Measurements from ENCODE around the gene C5orf58. TPM values are rescaled to one million over a fixed set of nuclear protein-coding genes. Genes with fewer than 3 reads are reported as not detected.

The C5orf58 gene
- total RNA-seq, 2 donors from 2014 or later = not detected

DNA sequence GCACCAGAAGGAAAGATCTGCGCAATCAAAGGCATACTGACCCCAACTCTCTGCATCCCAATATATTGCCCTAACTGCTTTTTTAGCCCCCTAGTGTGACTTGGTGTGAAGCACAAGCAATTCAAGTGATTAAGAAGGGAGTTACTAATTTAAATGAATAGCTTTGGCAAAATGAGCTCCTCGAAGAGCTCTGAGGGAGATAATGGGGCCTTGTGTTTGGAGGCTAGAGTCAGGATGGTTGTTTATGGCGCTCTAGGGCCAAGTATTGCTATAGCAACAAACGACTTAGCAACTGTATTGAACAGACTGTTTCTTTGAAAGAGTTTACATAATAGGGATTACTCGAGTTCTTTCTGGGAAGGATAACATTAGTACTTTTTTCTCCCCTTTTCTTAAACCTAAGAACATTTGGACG, 11.5 kb upstream of the C5orf58 start:
- Histone ChIP-seq H3K4me1 (no peaks in the 10 kb centered on the region), H3K27ac (no peak overlapping the region), H3K27me3 (no peaks in the 10 kb centered on the region), H3K9me3 (no peaks in the 10 kb centered on the region), H3K36me3 (replicated peaks in 1 of 2; ENCODE audit: insufficient read depth in 1 of 2, low read depth in 2 of 2) (no peaks in the 10 kb centered on the region), H3K4me3 (no peak overlapping the region)
- no peak for TF ChIP-seq POLR2A (IDR thresholded peaks at IDR 0.05)
- TF ChIP-seq, protein P1, sequence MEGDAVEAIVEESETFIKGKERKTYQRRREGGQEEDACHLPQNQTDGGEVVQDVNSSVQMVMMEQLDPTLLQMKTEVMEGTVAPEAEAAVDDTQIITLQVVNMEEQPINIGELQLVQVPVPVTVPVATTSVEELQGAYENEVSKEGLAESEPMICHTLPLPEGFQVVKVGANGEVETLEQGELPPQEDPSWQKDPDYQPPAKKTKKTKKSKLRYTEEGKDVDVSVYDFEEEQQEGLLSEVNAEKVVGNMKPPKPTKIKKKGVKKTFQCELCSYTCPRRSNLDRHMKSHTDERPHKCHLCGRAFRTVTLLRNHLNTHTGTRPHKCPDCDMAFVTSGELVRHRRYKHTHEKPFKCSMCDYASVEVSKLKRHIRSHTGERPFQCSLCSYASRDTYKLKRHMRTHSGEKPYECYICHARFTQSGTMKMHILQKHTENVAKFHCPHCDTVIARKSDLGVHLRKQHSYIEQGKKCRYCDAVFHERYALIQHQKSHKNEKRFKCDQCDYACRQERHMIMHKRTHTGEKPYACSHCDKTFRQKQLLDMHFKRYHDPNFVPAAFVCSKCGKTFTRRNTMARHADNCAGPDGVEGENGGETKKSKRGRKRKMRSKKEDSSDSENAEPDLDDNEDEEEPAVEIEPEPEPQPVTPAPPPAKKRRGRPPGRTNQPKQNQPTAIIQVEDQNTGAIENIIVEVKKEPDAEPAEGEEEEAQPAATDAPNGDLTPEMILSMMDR (IDR thresholded peaks at IDR 0.05) = no peak
- DNase-seq (no peak), ATAC-seq (no peak)
- intact Hi-C loops (cut with DNase I) = loop anchor here (10.0 kb wide), 1 partner anchor 193 kb away; no protein-coding TSS in a partner anchor
- 46 to 53% methylated on average over 6 of the region's 6 CpGs for WGBS, 2 donors

DNA sequence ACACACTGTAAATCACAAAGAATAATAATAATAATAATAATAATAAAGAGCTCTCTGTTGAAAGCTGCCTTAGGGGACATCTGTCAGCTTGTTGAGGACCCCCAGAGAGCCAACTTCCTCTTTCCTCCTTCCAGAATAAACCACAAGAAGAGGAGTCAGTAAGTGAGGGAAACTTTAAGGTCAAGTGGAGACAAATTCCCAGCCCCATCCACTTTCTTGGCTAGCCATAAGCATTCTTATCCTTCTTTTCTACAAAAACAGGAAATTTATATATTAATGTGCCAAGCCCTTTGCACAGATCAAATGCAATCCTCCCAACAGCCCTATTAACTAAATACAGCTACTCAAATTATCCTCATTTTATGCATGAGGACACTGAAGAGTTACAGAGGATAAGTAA, 9.4 kb upstream of the C5orf58 start:
- ATAC-seq = no peak
- H3K4me3 ChIP-seq = no peak overlapping the region
- H3K36me3 ChIP-seq (replicated peaks in 1 of 2; ENCODE audit: insufficient read depth in 1 of 2, low read depth in 2 of 2) = no peaks in the 10 kb centered on the region
- H3K27me3 ChIP-seq = no peaks in the 10 kb centered on the region
- H3K4me1 ChIP-seq = no peaks in the 10 kb centered on the region
- no peaks in the 10 kb centered on the region for H3K9me3 ChIP-seq
- TF ChIP-seq, protein P1 (IDR thresholded peaks at IDR 0.05) = no peak
- no peak for TF ChIP-seq POLR2A (IDR thresholded peaks at IDR 0.05)
- intact Hi-C loops (cut with DNase I) = loop anchor here (10.0 kb wide), 1 partner anchor 191 kb away; no protein-coding TSS in a partner anchor
- no peak for DNase-seq
- no peak overlapping the region for H3K27ac ChIP-seq

DNA sequence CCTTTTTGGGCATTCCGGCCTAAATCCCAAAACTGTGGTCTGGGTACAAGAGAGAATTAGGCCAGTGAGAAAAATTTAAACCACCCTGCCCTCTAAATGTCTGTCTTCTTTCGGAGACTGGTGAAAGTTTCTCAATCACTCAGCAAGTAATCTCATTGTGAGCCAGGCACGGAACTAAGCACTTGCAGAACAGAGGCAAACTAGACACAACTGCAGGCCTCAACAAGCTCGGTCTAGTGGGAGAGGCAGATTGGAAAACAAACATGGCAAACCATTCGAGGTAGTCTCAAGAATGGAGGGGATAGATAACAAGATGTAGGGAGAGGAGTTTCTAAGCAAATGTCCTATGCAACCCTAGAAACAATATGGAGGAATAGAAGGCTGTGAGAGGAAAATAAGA, 8.9 kb upstream of the C5orf58 start:
- DNase-seq (no peak), ATAC-seq (no peak)
- intact Hi-C loops (cut with DNase I) = loop anchor here (10.0 kb wide), 1 partner anchor 191 kb away; no protein-coding TSS in a partner anchor
- TF ChIP-seq, protein P1 (IDR thresholded peaks at IDR 0.05) = no peak
- no peak for TF ChIP-seq POLR2A (IDR thresholded peaks at IDR 0.05)
- WGBS, 2 donors = 64 to 71% methylated on average over 5 of the region's 5 CpGs
- H3K27ac ChIP-seq = no peak overlapping the region
- H3K9me3 ChIP-seq = no peaks in the 10 kb centered on the region
- no peaks in the 10 kb centered on the region for H3K4me1 ChIP-seq
- H3K4me3 ChIP-seq = no peak overlapping the region
- H3K36me3 ChIP-seq (replicated peaks in 1 of 2; ENCODE audit: insufficient read depth in 1 of 2, low read depth in 2 of 2) = no peaks in the 10 kb centered on the region
- H3K27me3 ChIP-seq = no peaks in the 10 kb centered on the region

DNA sequence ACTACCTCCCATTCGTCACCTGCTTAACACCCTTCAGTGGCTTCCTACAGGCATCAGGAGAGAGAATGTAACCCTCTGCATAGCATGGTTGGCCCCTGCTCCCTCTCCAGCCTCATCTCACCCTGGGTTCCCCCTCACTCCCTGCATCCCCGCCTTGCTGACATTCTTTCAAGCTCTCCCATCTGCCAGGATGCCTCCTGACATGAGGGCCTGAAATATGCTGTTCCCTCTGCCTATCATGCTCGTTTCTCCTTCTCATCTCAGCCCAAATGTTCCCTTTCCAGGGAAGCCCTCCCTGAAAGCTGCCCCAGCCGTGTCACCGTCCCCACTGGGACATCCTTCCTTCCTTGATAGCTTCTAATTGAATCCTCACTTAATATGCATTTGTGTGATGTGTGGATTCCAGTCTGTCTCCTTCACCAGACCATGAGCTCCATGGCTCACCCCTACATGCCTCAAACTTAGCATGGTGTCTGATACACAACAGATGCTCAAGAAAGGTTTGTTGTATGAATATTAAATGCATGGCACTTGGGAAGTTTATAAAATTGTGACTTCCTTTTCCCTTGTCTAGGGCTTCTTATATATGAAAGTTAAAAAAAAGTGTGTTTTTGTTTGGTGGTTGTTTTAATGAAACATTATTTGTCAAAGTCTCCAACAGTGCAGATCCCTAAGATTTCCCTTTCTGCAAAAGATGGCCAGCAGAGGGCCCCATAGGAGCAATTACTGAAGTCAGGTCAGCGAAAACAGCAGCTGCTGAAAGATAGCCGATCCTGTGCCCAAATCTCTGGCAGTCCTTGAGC, 7.3 kb upstream of the C5orf58 start:
- WGBS, 2 donors = 47 to 49% methylated on average over 7 of the region's 7 CpGs
- ATAC-seq (peak; percentile 42), DNase-seq (peak; percentile 63 to 78 (median 72))
- Histone ChIP-seq H3K4me1 (no peaks in the 10 kb centered on the region), H3K36me3 (replicated peaks in 1 of 2; ENCODE audit: insufficient read depth in 1 of 2, low read depth in 2 of 2) (no peaks in the 10 kb centered on the region), H3K27ac (no peak overlapping the region), H3K27me3 (no peaks in the 10 kb centered on the region), H3K9me3 (no peaks in the 10 kb centered on the region), H3K4me3 (no peak overlapping the region)
- intact Hi-C loops (cut with DNase I) = loop anchor here (10.0 kb wide), 1 partner anchor 189 kb away; no protein-coding TSS in a partner anchor
- TF ChIP-seq POLR2A (IDR thresholded peaks at IDR 0.05) = no peak
- TF ChIP-seq, protein P1 (IDR thresholded peaks at IDR 0.05) = peak; percentile 40 to 79 (median 67)
